ENCODE data around the gene APBA2.

DNA sequence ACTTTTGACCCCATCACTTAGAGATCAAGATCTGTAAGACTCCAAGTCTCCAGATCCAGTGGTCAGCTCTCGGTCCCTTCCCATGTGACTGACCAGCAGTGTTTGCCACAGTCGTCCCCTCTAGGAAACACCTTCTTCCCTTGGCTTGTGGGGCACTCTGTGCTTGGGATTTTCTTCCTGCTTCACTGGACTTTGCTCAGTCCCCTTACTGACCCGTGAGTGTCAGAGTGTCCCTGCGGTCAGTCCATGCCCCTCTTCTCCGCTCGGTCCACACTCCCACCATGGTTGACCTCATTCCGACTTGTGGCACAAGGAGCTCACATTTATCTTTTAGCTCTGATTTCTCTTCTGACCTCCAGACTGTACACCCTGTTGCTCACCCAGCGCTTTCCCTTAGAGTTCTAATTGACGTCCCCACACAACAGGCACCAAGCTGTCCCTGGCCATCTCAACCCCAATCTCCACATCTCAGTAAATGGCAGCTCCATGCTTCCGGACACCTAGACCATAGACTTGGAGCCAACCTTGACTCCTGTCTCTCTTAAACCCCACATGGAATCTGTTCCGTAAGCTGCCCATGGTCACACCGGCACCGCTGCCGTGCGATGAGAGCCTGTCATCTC is 67.9 kb downstream of the APBA2 start:
- TF ChIP-seq, protein P1, sequence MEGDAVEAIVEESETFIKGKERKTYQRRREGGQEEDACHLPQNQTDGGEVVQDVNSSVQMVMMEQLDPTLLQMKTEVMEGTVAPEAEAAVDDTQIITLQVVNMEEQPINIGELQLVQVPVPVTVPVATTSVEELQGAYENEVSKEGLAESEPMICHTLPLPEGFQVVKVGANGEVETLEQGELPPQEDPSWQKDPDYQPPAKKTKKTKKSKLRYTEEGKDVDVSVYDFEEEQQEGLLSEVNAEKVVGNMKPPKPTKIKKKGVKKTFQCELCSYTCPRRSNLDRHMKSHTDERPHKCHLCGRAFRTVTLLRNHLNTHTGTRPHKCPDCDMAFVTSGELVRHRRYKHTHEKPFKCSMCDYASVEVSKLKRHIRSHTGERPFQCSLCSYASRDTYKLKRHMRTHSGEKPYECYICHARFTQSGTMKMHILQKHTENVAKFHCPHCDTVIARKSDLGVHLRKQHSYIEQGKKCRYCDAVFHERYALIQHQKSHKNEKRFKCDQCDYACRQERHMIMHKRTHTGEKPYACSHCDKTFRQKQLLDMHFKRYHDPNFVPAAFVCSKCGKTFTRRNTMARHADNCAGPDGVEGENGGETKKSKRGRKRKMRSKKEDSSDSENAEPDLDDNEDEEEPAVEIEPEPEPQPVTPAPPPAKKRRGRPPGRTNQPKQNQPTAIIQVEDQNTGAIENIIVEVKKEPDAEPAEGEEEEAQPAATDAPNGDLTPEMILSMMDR (IDR thresholded peaks at IDR 0.05; ENCODE audit: borderline replicate concordance, extremely low read depth, low read length, poor library complexity, severe bottlenecking) = no peak
- TF ChIP-seq EZH2 (IDR thresholded peaks at IDR 0.05; ENCODE audit: borderline replicate concordance, low read depth, low read length, severe bottlenecking) = no peak

Data from DND-41 (cell line).